GM12892 (cell line): Measurements from ENCODE around the gene GRAMD1B.
"Not testable (repeated sequence)": the region's sequence is repeated elsewhere in the genome, so short reads cannot be mapped to it uniquely, and the experiment has no call there.

Experiments
- DNase-seq: peaks from one replicate; pipeline ENCODE4 v3.0.0; 2011; ENCODE audit not compliant: insufficient read length
- FAIRE-seq: peaks from 2 replicates; lab custom pipeline; 2011; peaks lifted over from hg19 to GRCh38; lab: Jason Lieb, UNC
- POLR2A ChIP-seq: IDR thresholded peaks from 2 replicates; pipeline ENCODE4 v1.6.1; 2011; ENCODE audit warnings: low read depth, low read length, control low read depth
- POLR2AphosphoS5 ChIP-seq: IDR thresholded peaks from 2 replicates; pipeline ENCODE4 v1.6.1; 2011; ENCODE audit warnings: low read depth, low read length, control low read depth
- TAF1 ChIP-seq: IDR thresholded peaks from 2 replicates; pipeline ENCODE4 v1.6.1; 2011; ENCODE audit warnings: low read depth, mild to moderate bottlenecking, control low read depth, low read length, borderline replicate concordance

GRAMD1B gene

DNA sequence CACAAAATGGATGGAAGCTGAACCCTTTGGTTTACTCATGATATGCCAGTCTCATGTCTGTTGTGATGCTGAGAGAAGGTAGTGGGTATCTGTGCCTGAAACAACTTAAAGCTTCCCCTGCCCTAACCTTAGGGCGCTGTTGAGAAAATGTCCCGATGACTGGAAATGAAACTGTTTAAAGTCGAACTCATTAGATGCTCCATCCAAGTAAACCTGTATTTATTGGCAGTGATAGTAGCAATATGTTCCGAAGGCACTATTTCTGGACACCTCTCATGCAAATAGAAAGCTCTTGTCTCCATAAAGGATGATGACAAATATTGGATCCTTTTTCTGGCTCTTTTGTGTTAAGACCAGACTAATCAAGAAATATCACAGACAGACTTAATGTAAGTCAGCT, 86.2 kb downstream of the GRAMD1B start:
- peak; percentile 85 for FAIRE-seq
- DNase-seq = no peak
- no peak for TF ChIP-seq POLR2A
- TF ChIP-seq TAF1 = no peak
- no peak for TF ChIP-seq POLR2AphosphoS5

- FAIRE-seq = no peak
- TF ChIP-seq POLR2AphosphoS5 (no peak), TAF1 (no peak), POLR2A (no peak)
- DNase-seq = no peak
Observed at GRCh38 chr11:123517559-123518364, 87.7 kb downstream of the GRAMD1B start.

DNA sequence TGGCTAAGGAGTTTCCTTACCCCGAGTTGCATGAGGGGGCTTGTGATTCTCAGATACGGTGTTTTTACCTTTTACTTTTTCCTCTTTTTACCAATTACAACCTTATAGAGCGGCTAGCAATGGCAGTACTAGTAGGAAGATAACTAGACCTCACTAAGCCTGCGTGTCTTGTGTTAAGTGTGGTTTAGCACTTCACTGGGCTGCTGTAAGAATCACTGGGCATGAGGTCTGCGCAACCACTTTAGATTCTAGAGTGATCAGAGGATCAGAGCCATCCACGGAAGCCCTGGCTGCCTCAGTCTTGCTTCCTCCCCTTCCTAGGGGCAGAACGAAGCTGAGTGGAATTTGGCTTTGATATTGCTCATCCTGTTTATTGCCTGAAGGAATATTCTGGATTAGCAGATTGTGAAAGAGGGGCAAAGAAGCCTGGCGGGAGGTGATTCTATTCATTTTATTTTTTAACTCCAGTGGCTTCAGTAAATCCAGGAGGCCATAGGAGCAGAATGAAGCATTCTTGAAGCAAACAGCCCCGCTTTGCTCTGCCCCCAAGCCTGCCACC, 88.5 kb downstream of the GRAMD1B start:
- peak; percentile 27 for FAIRE-seq
- TF ChIP-seq POLR2AphosphoS5 (no peak), POLR2A (no peak), TAF1 (no peak)
- DNase-seq = no peak

- TF ChIP-seq POLR2AphosphoS5 = no peak
- no peak for TF ChIP-seq POLR2A
- no peak for TF ChIP-seq TAF1
- no peak for DNase-seq
- FAIRE-seq = no peak
Observed at GRCh38 chr11:123519055-123519796, 89.2 kb downstream of the GRAMD1B start.

DNA sequence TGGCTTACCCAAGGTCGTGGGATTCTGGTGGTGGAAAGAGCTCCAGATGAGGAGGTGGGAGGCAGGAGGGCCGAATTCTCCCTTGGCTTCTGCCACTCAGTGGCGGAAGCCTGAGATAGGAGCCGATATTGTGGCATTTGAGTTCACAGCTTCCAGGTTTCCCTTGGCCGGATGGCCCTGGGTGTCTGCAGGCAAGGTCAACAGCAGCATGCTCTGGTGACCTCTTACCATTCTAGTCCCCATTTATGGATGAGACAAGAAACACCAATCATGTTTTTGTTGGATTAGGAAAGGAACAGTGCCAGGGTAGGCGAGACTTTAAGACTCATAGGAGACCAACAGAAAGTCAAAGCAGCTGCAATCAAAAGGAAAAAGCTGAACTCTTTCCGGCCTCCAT, 89.7 kb downstream of the GRAMD1B start:
- DNase-seq (no peak), FAIRE-seq (no peak)
- TF ChIP-seq TAF1 (no peak), POLR2A (no peak), POLR2AphosphoS5 (no peak)

DNA sequence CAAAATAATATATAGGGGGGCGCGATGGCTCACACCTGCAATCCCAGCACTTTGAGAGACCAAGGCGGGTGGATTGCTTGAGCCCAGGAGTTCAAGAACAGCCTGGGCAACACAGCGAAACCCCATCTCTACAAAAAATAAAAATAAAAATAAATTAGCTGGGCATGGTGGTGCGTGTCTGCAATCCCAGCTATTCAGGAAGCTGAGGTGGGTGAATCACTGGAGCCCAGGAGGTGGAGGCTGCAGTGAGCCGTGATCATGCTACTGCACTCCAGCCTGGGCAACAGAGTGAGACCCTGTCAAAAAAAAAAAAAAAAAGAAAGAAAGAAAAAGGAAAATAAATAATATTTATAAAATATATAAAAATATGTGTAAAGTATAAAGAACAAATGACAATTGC, 90.4 kb downstream of the GRAMD1B start:
- not testable (repeated sequence) for FAIRE-seq, DNase-seq

DNA sequence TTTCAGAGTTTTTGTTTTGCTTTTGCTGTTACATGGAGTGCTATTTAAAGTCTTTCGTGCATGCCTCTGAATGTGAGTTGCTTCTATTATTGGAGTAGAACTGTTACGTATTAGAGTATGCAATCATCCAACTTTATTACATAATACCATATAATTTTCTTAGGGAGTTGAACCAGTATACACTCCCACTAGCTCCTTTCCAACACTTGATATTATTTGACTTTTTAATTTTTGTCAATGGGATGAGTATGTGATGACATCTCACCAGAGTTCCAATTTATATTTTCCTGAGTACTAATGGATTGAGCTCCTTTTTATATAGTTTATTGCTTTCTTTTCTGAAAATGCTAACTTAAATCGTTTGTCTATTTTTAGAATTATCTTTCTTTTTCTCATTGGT, 90.9 kb downstream of the GRAMD1B start:
- no peak for DNase-seq
- TF ChIP-seq POLR2AphosphoS5 (no peak), POLR2A (no peak), TAF1 (no peak)
- FAIRE-seq = no peak

DNA sequence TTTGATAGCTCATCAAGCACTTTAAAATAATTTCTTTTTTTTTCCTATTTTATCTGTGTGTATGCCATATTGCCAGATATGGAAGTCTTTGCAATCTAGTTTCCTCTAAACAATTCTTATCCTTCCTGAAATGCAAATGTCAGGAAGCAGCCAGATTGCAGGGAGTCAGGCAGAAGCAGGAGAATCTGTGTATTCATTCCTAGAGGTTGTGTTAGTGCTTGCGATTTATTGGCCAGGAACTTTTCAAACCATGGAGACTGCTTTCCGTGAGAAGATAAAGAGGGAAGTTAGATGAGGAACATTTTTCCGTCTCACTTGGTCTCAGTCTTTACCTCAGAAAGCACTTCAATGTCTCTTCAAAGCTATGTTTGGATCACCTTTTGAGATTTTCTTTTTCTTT, 91.9 kb downstream of the GRAMD1B start:
- DNase-seq (no peak), FAIRE-seq (peak; percentile 70)
- no peak for TF ChIP-seq POLR2AphosphoS5
- no peak for TF ChIP-seq TAF1
- TF ChIP-seq POLR2A = no peak

- DNase-seq (no peak), FAIRE-seq (no peak)
- TF ChIP-seq POLR2A (no peak), POLR2AphosphoS5 (no peak), TAF1 (no peak)
Observed at GRCh38 chr11:123523539-123523938, 93.5 kb downstream of the GRAMD1B start.

DNA sequence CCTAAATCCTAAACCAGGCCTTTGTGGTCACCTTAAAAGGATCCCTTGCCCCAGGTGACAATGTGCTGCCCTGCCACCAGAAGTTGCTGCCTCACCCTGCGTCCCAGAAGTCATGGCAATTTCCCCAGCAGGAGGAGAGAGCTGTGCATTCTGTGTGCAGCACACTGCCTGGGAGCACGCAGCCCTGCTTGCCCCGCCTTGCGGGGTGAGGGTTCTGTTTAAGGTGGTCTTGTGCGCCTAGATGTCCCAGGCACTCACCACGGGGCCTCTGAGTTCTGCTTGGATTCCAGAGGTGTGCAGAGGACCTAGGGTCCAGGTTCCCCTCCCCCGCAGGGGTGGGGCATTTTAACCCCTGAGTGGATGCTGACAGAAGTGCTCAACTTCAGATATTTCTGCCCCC, 95.0 kb downstream of the GRAMD1B start:
- no peak for DNase-seq
- no peak for FAIRE-seq
- TF ChIP-seq POLR2A (no peak), TAF1 (no peak), POLR2AphosphoS5 (no peak)

DNA sequence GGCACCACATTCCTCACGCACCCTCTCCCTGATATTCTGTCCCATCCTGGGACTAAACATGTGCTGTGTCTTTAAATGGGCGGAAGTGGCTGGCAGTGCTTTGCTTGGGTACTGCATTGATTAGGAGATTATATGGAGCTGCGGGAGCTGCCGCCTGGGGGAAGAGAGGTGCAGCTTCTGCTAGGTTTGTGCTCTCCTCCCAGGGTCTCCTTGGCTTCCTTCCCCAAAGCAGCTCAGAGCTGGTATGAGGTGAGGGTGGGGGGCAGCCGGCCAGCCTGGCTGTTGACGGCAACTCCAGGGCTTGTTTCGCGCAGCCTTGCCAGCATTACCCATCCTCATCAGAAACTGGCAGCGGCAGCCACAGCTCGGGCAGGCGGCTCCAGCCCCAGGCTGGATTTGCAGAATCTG, 95.4 kb downstream of the GRAMD1B start:
- no peak for FAIRE-seq
- DNase-seq = no peak
- TF ChIP-seq POLR2AphosphoS5 (no peak), POLR2A (no peak), TAF1 (no peak)
